Astrocyte of the cerebellum (primary cell): ENCODE results near the gene DERL3.

Experiments
- DNase-seq: peaks from one replicate; pipeline ENCODE4 v3.0.0-alpha.2; 2011; ENCODE audit warnings: low read depth
- H3K4me3 ChIP-seq: 2 replicates; pipeline ENCODE4 v1.5.1; 2011; ENCODE audit warnings: mild to moderate bottlenecking, low read depth, low read length, moderate library complexity
- CTCF ChIP-seq: IDR thresholded peaks from 2 replicates; pipeline ENCODE4 v1.5.1; 2012; ENCODE audit warnings: low read length, low read depth, moderate library complexity, mild to moderate bottlenecking; ENCODE audit errors: missing control alignments
- in situ Hi-C: cut with HindIII; loops from 2 replicates; pipeline ENCODE4 v1.10.0; 2017; ENCODE audit warnings: low sequenced_read_pairs

Gene DERL3

GRCh38 chr22:23803001-23803819 lies 35.6 kb downstream of the DERL3 start:
- no peak for TF ChIP-seq CTCF
- in situ Hi-C loops: no loop called here
- no peak for DNase-seq
- no peak overlapping the region for H3K4me3 ChIP-seq

- in situ Hi-C loops: no loop called here
Measured at GRCh38 chr22:23801886-23802377, 36.9 kb downstream of the DERL3 start.

GRCh38 chr22:23801238-23801821 lies 37.5 kb downstream of the DERL3 start:
- in situ Hi-C loops: no loop called here
- no peak for DNase-seq
- TF ChIP-seq CTCF: no peak
- H3K4me3 ChIP-seq: no peak overlapping the region

More at GRCh38 chr22:23801886-23802377, 36.9 kb downstream of the DERL3 start:
- DNase-seq: no peak
- no peak overlapping the region for H3K4me3 ChIP-seq
- TF ChIP-seq CTCF: no peak

- TF ChIP-seq CTCF: no peak
- DNase-seq: no peak
- in situ Hi-C loops: no loop called here
Measured at GRCh38 chr22:23800297-23801237, 38.2 kb downstream of the DERL3 start.

GRCh38 chr22:23796461-23796860 lies 42.3 kb downstream of the DERL3 start:
- in situ Hi-C loops: no loop called here
- TF ChIP-seq CTCF: no peak
- no peak for DNase-seq

More at GRCh38 chr22:23800297-23801237, 38.2 kb downstream of the DERL3 start:
- H3K4me3 ChIP-seq: no peak overlapping the region

GRCh38 chr22:23793326-23793725 lies 45.5 kb downstream of the DERL3 start:
- no peak overlapping the region for H3K4me3 ChIP-seq
- in situ Hi-C loops: no loop called here
- no peak for DNase-seq
- TF ChIP-seq CTCF: no peak

More at GRCh38 chr22:23796461-23796860, 42.3 kb downstream of the DERL3 start:
- no peak overlapping the region for H3K4me3 ChIP-seq
